Endothelial cell of umbilical vein (primary cell): ENCODE results near the gene EDN2. TPM values are rescaled to one million over a fixed set of nuclear protein-coding genes. Genes with fewer than 3 reads are reported as not detected.

Experiments
- BruUV-seq: library from RNA; stranded (reverse); fragments of 400-500 nt; replicated peaks from 2 replicates; lab custom pipeline; 2021; lab: Mats Ljungman, UMichigan
- CTCF ChIA-PET: fragments of 300-600, 350-600 bp; sonication (Branson Sonifier 250); formaldehyde crosslinking; loops from one replicate; lab custom pipeline; 2021; ENCODE audit warnings: antibody characterized with exemption, inconsistent platforms; lab: Charles Lee
- POLR2A ChIA-PET: fragments of 300-600, 350-600 bp; sonication (Branson Sonifier 250); formaldehyde crosslinking; loops from one replicate; lab custom pipeline; 2021; ENCODE audit warnings: antibody characterized with exemption, inconsistent platforms; lab: Charles Lee
- DNase-seq: peaks from one replicate; pipeline ENCODE4 v3.0.0-alpha.2; 2011; ENCODE audit warnings: low read depth, low spot score
- FAIRE-seq: peaks from 2 replicates; lab custom pipeline; 2011; peaks lifted over from hg19 to GRCh38; lab: Jason Lieb, UNC
- H2AFZ ChIP-seq: 2 replicates; pipeline ENCODE4 v1.6.0; 2012; ENCODE audit warnings: low read depth, low read length, control low read depth, inconsistent platforms
- H3K27ac ChIP-seq: 2 replicates; pipeline ENCODE4 v1.5.1; 2011; ENCODE audit warnings: low read depth, mild to moderate bottlenecking, control low read depth, low read length, moderate library complexity; ENCODE audit not compliant: insufficient read depth
- H3K27me3 ChIP-seq, 2 experiments: 2 replicates each; pipeline versions ENCODE4 v1.6.0 to v1.6.1; 2011; ENCODE audit warnings: low read length in 2 of 2, mixed read lengths in 1 of 2; ENCODE audit not compliant: control insufficient read depth in 2 of 2, insufficient read depth in 2 of 2
- H3K36me3 ChIP-seq, 2 experiments: 2 replicates in 1 of 2; 3 replicates in 1 of 2; pipeline ENCODE4 v1.5.1; 2011; ENCODE audit warnings: low read length in 2 of 2, mild to moderate bottlenecking in 1 of 2, moderate library complexity in 1 of 2; ENCODE audit not compliant: control insufficient read depth in 2 of 2, insufficient read depth in 2 of 2; ENCODE audit errors: extremely low read depth in 1 of 2
- H3K4me1 ChIP-seq: 3 replicates; pipeline ENCODE4 v1.5.1; 2011; ENCODE audit warnings: mild to moderate bottlenecking, low read length; ENCODE audit not compliant: control insufficient read depth, insufficient read depth; ENCODE audit errors: extremely low read depth
- H3K4me2 ChIP-seq: 2 replicates; pipeline ENCODE4 v1.6.1; 2011; ENCODE audit warnings: low read length, control low read depth, mixed read lengths; ENCODE audit not compliant: insufficient read depth
- H3K4me3 ChIP-seq, 3 experiments: fragments of 200-600 bp in 1 of 3; sonication (generic), shearing (Covaris generic) in 1 of 3; replicated peaks in 1 of 3; 2 replicates each; pipeline ENCODE4 v1.5.1; 2011 to 2016; ENCODE audit warnings: control low read depth in 3 of 3, low read length in 3 of 3, mild to moderate bottlenecking in 2 of 3, inconsistent platforms in 1 of 3, low read depth in 1 of 3, moderate library complexity in 1 of 3; ENCODE audit not compliant: insufficient read depth in 1 of 3
- H3K79me2 ChIP-seq: 2 replicates; pipeline ENCODE4 v1.6.0; 2012; ENCODE audit warnings: low read length, inconsistent platforms; ENCODE audit not compliant: control insufficient read depth, insufficient read depth
- H3K9ac ChIP-seq: replicated peaks from 2 replicates; pipeline ENCODE3; 2011; ENCODE audit warnings: low read length, control low read depth; ENCODE audit not compliant: insufficient read depth; ENCODE audit errors: extremely low read depth
- H3K9me1 ChIP-seq: replicated peaks from 3 replicates; pipeline ENCODE4 v1.6.0; 2011; ENCODE audit warnings: mild to moderate bottlenecking, low read length; ENCODE audit not compliant: control insufficient read depth, insufficient read depth; ENCODE audit errors: extremely low read depth
- H3K9me3 ChIP-seq: replicated peaks from 2 replicates; pipeline ENCODE4 v1.5.1; 2012; ENCODE audit warnings: low read length, inconsistent platforms; ENCODE audit not compliant: control insufficient read depth, insufficient read depth
- H4K20me1 ChIP-seq: replicated peaks from 2 replicates; pipeline ENCODE3; 2011; ENCODE audit warnings: mild to moderate bottlenecking, low read length; ENCODE audit not compliant: control insufficient read depth, insufficient read depth; ENCODE audit errors: extremely low read depth
- CTCF ChIP-seq, 2 donors: IDR thresholded peaks; 1 replicate in 1 of 2; 2 replicates in 1 of 2; pipeline ENCODE4 v1.5.1; 2011; ENCODE audit warnings: low read length in 2 of 2, mild to moderate bottlenecking in 2 of 2, moderate library complexity in 2 of 2, control low read depth in 1 of 2, inconsistent platforms in 1 of 2, low read depth in 1 of 2; ENCODE audit not compliant: insufficient read depth in 1 of 2; ENCODE audit errors: extremely low read depth in 1 of 2
- EZH2 ChIP-seq: IDR thresholded peaks from 2 replicates; pipeline ENCODE4 v1.6.1; 2012; ENCODE audit warnings: borderline replicate concordance, low read depth, mild to moderate bottlenecking, moderate library complexity, low read length, inconsistent platforms; ENCODE audit not compliant: severe bottlenecking
- FOS ChIP-seq: IDR thresholded peaks from 2 replicates; pipeline ENCODE4 v1.6.1; 2011; ENCODE audit warnings: mild to moderate bottlenecking, low read length, moderate library complexity, borderline replicate concordance; ENCODE audit not compliant: insufficient read depth
- GATA2 ChIP-seq: IDR thresholded peaks from 2 replicates; pipeline ENCODE4 v1.7.0; 2011; ENCODE audit warnings: low read depth, mild to moderate bottlenecking, moderate library complexity, mixed read lengths, low read length; ENCODE audit not compliant: insufficient read length, insufficient read depth
- JUN ChIP-seq: IDR thresholded peaks from 2 replicates; pipeline ENCODE4 v1.6.1; 2011; ENCODE audit warnings: borderline replicate concordance, low read depth; ENCODE audit not compliant: insufficient read length, insufficient read depth
- MAX ChIP-seq: IDR thresholded peaks from 2 replicates; pipeline ENCODE4 v1.6.1; 2011; ENCODE audit not compliant: insufficient read depth, insufficient read length
- MYC ChIP-seq: IDR thresholded peaks from one replicate; pipeline ENCODE4 v1.6.1; 2011; ENCODE audit warnings: mild to moderate bottlenecking, low read depth, low read length
- POLR2A ChIP-seq: IDR thresholded peaks from 2 replicates; pipeline ENCODE4 v1.6.1; 2012; ENCODE audit warnings: low read depth, mild to moderate bottlenecking, control low read depth, low read length
- POLR2AphosphoS5 ChIP-seq: IDR thresholded peaks from 2 replicates; pipeline ENCODE4 v1.6.1; 2012; ENCODE audit warnings: low read depth, mild to moderate bottlenecking, control low read depth, low read length, moderate library complexity; ENCODE audit not compliant: insufficient read depth
- dilution Hi-C: fragments of 300-500 bp; cut with MboI; formaldehyde crosslinking; loops from one replicate; pipeline ENCODE4 v1.15.0; 2019; ENCODE audit warnings: low sequenced_read_pairs; ENCODE audit not compliant: extremely low pct_ligation_motif_present
- intact Hi-C: fragments of 100-400 bp; cut with micrococcal nuclease; formaldehyde crosslinking; loops from one replicate; pipeline ENCODE4 v1.10.0; 2022
- polyA plus RNA-seq, 4 experiments: library from polyadenylated mRNA; depleted of rRNA in 3 of 4; stranded (reverse) in 3 of 4; unstranded in 1 of 4; fragments of >200 nt; gene quantifications; 2 replicates each; pipeline versions ENCODE4 v1.2.1 to v1.2.3, GENCODE V29; 2011 to 2012; ENCODE audit warnings: missing spikeins in 1 of 4
- total RNA-seq: library from RNA; stranded (reverse); gene quantifications from 2 replicates; pipeline ENCODE4 v1.2.3, GENCODE V29; 2021

EDN2 gene
- total and polyA plus RNA-seq, 2 donors (not counting 3 experiments of a cell fraction or from before 2014, with no cell fraction given): not detected

GRCh38 chr1:41476807-41477361, 7.6 kb downstream of the EDN2 start:
- no peaks in the 10 kb centered on the region for H4K20me1 ChIP-seq
- H3K4me1 ChIP-seq: no peaks in the 10 kb centered on the region
- BruUV-seq: no TSS peak
- no peak for TF ChIP-seq MYC
- no peak for TF ChIP-seq JUN
- TF ChIP-seq GATA2: no peak
- TF ChIP-seq CTCF (IDR thresholded peaks at IDR 0.05; ENCODE audit: extremely low read depth in 1 of 2, insufficient read depth in 1 of 2, low read depth in 1 of 2, low read length in 2 of 2): no peak
- no peak for TF ChIP-seq MAX
- TF ChIP-seq EZH2: no peak
- no peak for TF ChIP-seq POLR2A
- no peak for TF ChIP-seq FOS
- TF ChIP-seq POLR2AphosphoS5: no peak
- intact Hi-C loops: no loop called here
- no peaks in the 10 kb centered on the region for H3K36me3 ChIP-seq
- H3K27me3 ChIP-seq: no peaks in the 10 kb centered on the region
- H3K79me2 ChIP-seq: no peaks in the 10 kb centered on the region
- ChIA-PET POLR2A (no interaction called here), CTCF (interaction anchor here (0.7 to 4.2 kb wide), 14 partner anchors 9 to 209 kb away, joined by 3 to 16 read pairs (median 5); no protein-coding TSS in a partner anchor)
- H3K9ac ChIP-seq: no peak overlapping the region
- H3K9me1 ChIP-seq: no peaks in the 10 kb centered on the region
- no peak overlapping the region for H2AFZ ChIP-seq
- no peak for DNase-seq
- dilution Hi-C loops: no loop called here
- H3K4me3 ChIP-seq: no peak overlapping the region
- FAIRE-seq: no peak
- no peak overlapping the region for H3K4me2 ChIP-seq
- no peaks in the 10 kb centered on the region for H3K9me3 ChIP-seq
- no peak overlapping the region for H3K27ac ChIP-seq
